Endothelial cell of hepatic sinusoid (primary cell): ENCODE measurements around the gene DCAF8L1.
"Not testable (repeated sequence)": the region's sequence is repeated elsewhere in the genome, so short reads cannot be mapped to it uniquely, and the experiment has no call there.

Experiments
- in situ Hi-C: cut with HindIII; loops from 2 replicates; pipeline ENCODE4 v1.10.0; 2017; ENCODE audit warnings: low sequenced_read_pairs

DCAF8L1 gene

GRCh38 chrX:27981349-27981748 is at the start of gene DCAF8L1:
Gene DCAF8L1, minus strand, starts transcription at chrX:27981449. Its CDS starts 115 bp downstream, at chrX:27981334.
- in situ Hi-C loops, result no loop called here

- in situ Hi-C loops, result no loop called here
Observed at GRCh38 chrX:28022371-28022770, 41.1 kb upstream of the DCAF8L1 start.

GRCh38 chrX:28016823-28017222 is 35.6 kb upstream of the DCAF8L1 start:
- in situ Hi-C loops, result no loop called here

- in situ Hi-C loops, result no loop called here
Observed at GRCh38 chrX:28015993-28016392, 34.7 kb upstream of the DCAF8L1 start.

- in situ Hi-C loops, result no loop called here
Observed at GRCh38 chrX:28010875-28011274, 29.6 kb upstream of the DCAF8L1 start.

GRCh38 chrX:27998666-27999065 is 17.4 kb upstream of the DCAF8L1 start:
- in situ Hi-C loops, result no loop called here

GRCh38 chrX:27997622-27998021 is 16.4 kb upstream of the DCAF8L1 start:
- in situ Hi-C loops, result no loop called here

- in situ Hi-C loops, result no loop called here
Observed at GRCh38 chrX:27996132-27996531, 14.9 kb upstream of the DCAF8L1 start.

GRCh38 chrX:27995611-27996010 is 14.4 kb upstream of the DCAF8L1 start:
- in situ Hi-C loops, result no loop called here

GRCh38 chrX:27987862-27988646 is 6.8 kb upstream of the DCAF8L1 start:
- in situ Hi-C loops, result no loop called here

- in situ Hi-C loops, result not testable (repeated sequence)
Observed at GRCh38 chrX:27976934-27977333, 4.3 kb downstream of the DCAF8L1 start.

GRCh38 chrX:27976284-27976683 is 5.0 kb downstream of the DCAF8L1 start:
- in situ Hi-C loops, result no loop called here

- in situ Hi-C loops, result no loop called here
Observed at GRCh38 chrX:27968878-27969277, 12.4 kb downstream of the DCAF8L1 start.

- in situ Hi-C loops, result no loop called here
Observed at GRCh38 chrX:27968352-27968751, 12.9 kb downstream of the DCAF8L1 start.

GRCh38 chrX:27966955-27967354 is 14.3 kb downstream of the DCAF8L1 start:
- in situ Hi-C loops, result no loop called here

- in situ Hi-C loops, result no loop called here
Observed at GRCh38 chrX:27966492-27966891, 14.8 kb downstream of the DCAF8L1 start.

- in situ Hi-C loops, result not testable (repeated sequence)
Observed at GRCh38 chrX:27965348-27965747, 15.9 kb downstream of the DCAF8L1 start.

- in situ Hi-C loops, result no loop called here
Observed at GRCh38 chrX:27964432-27964831, 16.8 kb downstream of the DCAF8L1 start.

- in situ Hi-C loops, result not testable (repeated sequence)
Observed at GRCh38 chrX:27960410-27960809, 20.8 kb downstream of the DCAF8L1 start.

GRCh38 chrX:27953171-27953570 is 28.1 kb downstream of the DCAF8L1 start:
- in situ Hi-C loops, result no loop called here

- in situ Hi-C loops, result no loop called here
Observed at GRCh38 chrX:27933361-27933760, 47.9 kb downstream of the DCAF8L1 start.
